Suprapubic skin (tissue), 3 donors: Measurements from ENCODE around the gene TMPRSS11A.

ENCODE experiments used
- CTCF ChIP-seq, 2 donors: fragments of 200-600 bp in 1 of 2; fragments of 450-650 bp in 1 of 2; sonication (generic) in 1 of 2; IDR thresholded peaks; one replicate each; pipeline ENCODE4 v1.5.1; 2016 to 2019; ENCODE audit warnings: antibody characterized with exemption in 2 of 2, mild to moderate bottlenecking in 1 of 2, moderate library complexity in 1 of 2
- POLR2A ChIP-seq, 2 donors: fragments of 450-650 bp; IDR thresholded peaks; one replicate each; pipeline ENCODE4 v1.6.1; 2017; ENCODE audit warnings: antibody characterized with exemption in 2 of 2, mild to moderate bottlenecking in 2 of 2, moderate library complexity in 2 of 2

- TF ChIP-seq CTCF (IDR thresholded peaks at IDR 0.05) (no peak), POLR2A (IDR thresholded peaks at IDR 0.05) (no peak)
Measured at GRCh38 chr4:67911141-67911540, 52.2 kb downstream of the TMPRSS11A start.
